ENCODE data around the gene RNU6-7.
A peak's percentile ranks its signal among the peaks of the same experiment; 100 is the strongest.

Gene RNU6-7

GRCh38 chr14:32201816-32202490 lies at the start of gene RNU6-7:
Gene RNU6-7 (plus strand): TSS chr14:32202045.
- Histone ChIP-seq H3K27ac (ENCODE audit: low read length) (peak within 1 kb of the TSS; percentile 67), H3K9me3 (ENCODE audit: control insufficient read depth in 1 of 2, low read length in 2 of 2) (no peaks in the 10 kb centered on the region)

DNA sequence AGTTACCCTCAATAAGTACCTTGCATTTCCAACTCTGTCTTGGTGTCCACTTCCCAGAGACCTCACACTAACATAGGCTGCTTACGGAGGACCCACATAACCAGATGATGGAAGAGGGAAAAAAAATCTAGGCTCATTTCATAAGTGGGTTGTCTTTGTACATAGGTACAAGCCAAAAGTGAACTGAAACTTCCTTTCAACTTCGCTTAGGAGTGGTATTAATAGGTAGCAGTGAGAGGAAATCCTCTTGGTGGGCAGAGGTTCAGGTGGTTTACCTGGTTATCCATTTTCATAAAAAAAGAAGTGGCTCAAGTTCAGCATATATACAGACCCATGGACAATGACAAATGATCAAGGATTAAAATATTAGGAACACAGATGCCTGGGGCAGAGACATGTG lies 35.8 kb upstream of the RNU6-7 start:
- Histone ChIP-seq H3K27ac (ENCODE audit: low read length) (no peak overlapping the region), H3K4me1 (ENCODE audit: control insufficient read depth in 1 of 2, insufficient read depth in 2 of 2, low read length in 2 of 2) (no peaks in the 10 kb centered on the region), H3K36me3 (ENCODE audit: control insufficient read depth in 1 of 2, insufficient read depth in 2 of 2, low read length in 2 of 2) (no peaks in the 10 kb centered on the region), H3K4me3 (ENCODE audit: low read depth in 1 of 2, low read length in 2 of 2) (no peak overlapping the region), H3K27me3 (ENCODE audit: low read depth, low read length) (no peaks in the 10 kb centered on the region), H3K9me3 (ENCODE audit: control insufficient read depth in 1 of 2, low read length in 2 of 2) (no peaks in the 10 kb centered on the region)

More at GRCh38 chr14:32201816-32202490, at the start of gene RNU6-7:
- H3K4me3 ChIP-seq (ENCODE audit: low read depth in 1 of 2, low read length in 2 of 2): peak within 1 kb of the TSS; percentile 64 to 94
- peaks cover 0 to 3% of the 10 kb centered on the region in 2 donors for H3K4me1 ChIP-seq (ENCODE audit: control insufficient read depth in 1 of 2, insufficient read depth in 2 of 2, low read length in 2 of 2)
- no peaks in the 10 kb centered on the region for H3K36me3 ChIP-seq (ENCODE audit: control insufficient read depth in 1 of 2, insufficient read depth in 2 of 2, low read length in 2 of 2)
- H3K27me3 ChIP-seq (ENCODE audit: low read depth, low read length): no peaks in the 10 kb centered on the region

GRCh38 chr14:32166924-32167323 lies 34.9 kb upstream of the RNU6-7 start:
- no peaks in the 10 kb centered on the region for H3K4me1 ChIP-seq (ENCODE audit: control insufficient read depth in 1 of 2, insufficient read depth in 2 of 2, low read length in 2 of 2)
- no peak overlapping the region for H3K4me3 ChIP-seq (ENCODE audit: low read depth in 1 of 2, low read length in 2 of 2)
- H3K27me3 ChIP-seq (ENCODE audit: low read depth, low read length): no peaks in the 10 kb centered on the region
- no peak overlapping the region for H3K27ac ChIP-seq (ENCODE audit: low read length)
- no peaks in the 10 kb centered on the region for H3K9me3 ChIP-seq (ENCODE audit: control insufficient read depth in 1 of 2, low read length in 2 of 2)
- no peaks in the 10 kb centered on the region for H3K36me3 ChIP-seq (ENCODE audit: control insufficient read depth in 1 of 2, insufficient read depth in 2 of 2, low read length in 2 of 2)

- H3K4me3 ChIP-seq (ENCODE audit: low read depth in 1 of 2, low read length in 2 of 2): no peak overlapping the region
- no peak overlapping the region for H3K27ac ChIP-seq (ENCODE audit: low read length)
- no peaks in the 10 kb centered on the region for H3K36me3 ChIP-seq (ENCODE audit: control insufficient read depth in 1 of 2, insufficient read depth in 2 of 2, low read length in 2 of 2)
- no peaks in the 10 kb centered on the region for H3K27me3 ChIP-seq (ENCODE audit: low read depth, low read length)
- H3K9me3 ChIP-seq (ENCODE audit: control insufficient read depth in 1 of 2, low read length in 2 of 2): no peaks in the 10 kb centered on the region
- no peaks in the 10 kb centered on the region for H3K4me1 ChIP-seq (ENCODE audit: control insufficient read depth in 1 of 2, insufficient read depth in 2 of 2, low read length in 2 of 2)
Measured at GRCh38 chr14:32167907-32168306, 33.9 kb upstream of the RNU6-7 start.

DNA sequence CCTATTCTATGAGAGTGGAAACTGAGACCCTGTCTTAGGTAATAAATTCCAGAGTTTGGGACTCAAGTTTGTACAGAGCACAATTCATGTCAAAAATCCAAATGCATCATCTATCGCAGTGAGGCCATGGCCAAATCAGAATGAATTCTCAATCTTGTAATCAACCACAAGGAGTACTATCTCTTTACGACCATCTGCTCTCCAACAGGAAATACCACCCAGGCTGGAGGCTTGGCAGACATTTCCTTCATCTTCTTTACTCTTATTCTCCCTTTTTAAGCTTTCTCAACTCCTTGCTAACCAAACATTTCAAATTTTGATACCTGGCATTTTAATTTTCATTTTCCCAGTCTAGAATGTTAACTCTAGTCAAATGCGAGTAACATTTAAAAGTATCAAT lies 32.7 kb upstream of the RNU6-7 start:
- Histone ChIP-seq H3K9me3 (ENCODE audit: control insufficient read depth in 1 of 2, low read length in 2 of 2) (no peaks in the 10 kb centered on the region), H3K27me3 (ENCODE audit: low read depth, low read length) (no peaks in the 10 kb centered on the region), H3K4me3 (ENCODE audit: low read depth in 1 of 2, low read length in 2 of 2) (no peak overlapping the region), H3K27ac (ENCODE audit: low read length) (no peak overlapping the region), H3K36me3 (ENCODE audit: control insufficient read depth in 1 of 2, insufficient read depth in 2 of 2, low read length in 2 of 2) (no peaks in the 10 kb centered on the region), H3K4me1 (ENCODE audit: control insufficient read depth in 1 of 2, insufficient read depth in 2 of 2, low read length in 2 of 2) (no peaks in the 10 kb centered on the region)

DNA sequence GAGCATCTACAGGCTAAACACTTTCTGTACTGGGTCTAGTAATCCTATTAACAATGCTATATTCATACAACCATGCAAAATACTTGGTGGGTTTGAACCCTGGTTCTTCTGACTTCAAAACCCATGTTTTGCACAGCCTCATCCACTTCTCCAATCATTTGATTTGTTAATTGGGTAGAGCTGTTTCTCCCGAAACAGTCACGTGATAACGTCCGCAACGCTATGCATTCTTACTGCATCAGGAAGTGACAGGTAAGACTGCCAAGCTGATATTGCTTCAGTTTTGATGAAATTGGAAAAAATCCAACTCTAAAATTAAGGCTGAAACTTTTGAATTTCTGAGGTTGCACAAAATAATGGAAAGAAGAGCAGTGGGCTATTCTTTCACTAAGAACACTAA lies 30.4 kb upstream of the RNU6-7 start:
- H3K27ac ChIP-seq (ENCODE audit: low read length): no peak overlapping the region
- H3K9me3 ChIP-seq (ENCODE audit: control insufficient read depth in 1 of 2, low read length in 2 of 2): no peaks in the 10 kb centered on the region
- H3K4me3 ChIP-seq (ENCODE audit: low read depth in 1 of 2, low read length in 2 of 2): no peak overlapping the region
- no peaks in the 10 kb centered on the region for H3K4me1 ChIP-seq (ENCODE audit: control insufficient read depth in 1 of 2, insufficient read depth in 2 of 2, low read length in 2 of 2)
- H3K36me3 ChIP-seq (ENCODE audit: control insufficient read depth in 1 of 2, insufficient read depth in 2 of 2, low read length in 2 of 2): no peaks in the 10 kb centered on the region
- no peaks in the 10 kb centered on the region for H3K27me3 ChIP-seq (ENCODE audit: low read depth, low read length)

- Histone ChIP-seq H3K4me1 (ENCODE audit: control insufficient read depth in 1 of 2, insufficient read depth in 2 of 2, low read length in 2 of 2) (no peaks in the 10 kb centered on the region), H3K36me3 (ENCODE audit: control insufficient read depth in 1 of 2, insufficient read depth in 2 of 2, low read length in 2 of 2) (no peaks in the 10 kb centered on the region), H3K9me3 (ENCODE audit: control insufficient read depth in 1 of 2, low read length in 2 of 2) (peaks cover 0 to 3% of the 10 kb centered on the region in 2 donors), H3K27ac (ENCODE audit: low read length) (no peak overlapping the region), H3K27me3 (ENCODE audit: low read depth, low read length) (no peaks in the 10 kb centered on the region), H3K4me3 (ENCODE audit: low read depth in 1 of 2, low read length in 2 of 2) (no peak overlapping the region)
Measured at GRCh38 chr14:32183151-32184058, 18.4 kb upstream of the RNU6-7 start.

- Histone ChIP-seq H3K4me1 (ENCODE audit: control insufficient read depth in 1 of 2, insufficient read depth in 2 of 2, low read length in 2 of 2) (no peaks in the 10 kb centered on the region), H3K27ac (ENCODE audit: low read length) (no peak overlapping the region), H3K9me3 (ENCODE audit: control insufficient read depth in 1 of 2, low read length in 2 of 2) (no peaks in the 10 kb centered on the region), H3K36me3 (ENCODE audit: control insufficient read depth in 1 of 2, insufficient read depth in 2 of 2, low read length in 2 of 2) (no peaks in the 10 kb centered on the region), H3K4me3 (ENCODE audit: low read depth in 1 of 2, low read length in 2 of 2) (no peak overlapping the region), H3K27me3 (ENCODE audit: low read depth, low read length) (no peaks in the 10 kb centered on the region)
Measured at GRCh38 chr14:32185097-32185496, 16.7 kb upstream of the RNU6-7 start.

DNA sequence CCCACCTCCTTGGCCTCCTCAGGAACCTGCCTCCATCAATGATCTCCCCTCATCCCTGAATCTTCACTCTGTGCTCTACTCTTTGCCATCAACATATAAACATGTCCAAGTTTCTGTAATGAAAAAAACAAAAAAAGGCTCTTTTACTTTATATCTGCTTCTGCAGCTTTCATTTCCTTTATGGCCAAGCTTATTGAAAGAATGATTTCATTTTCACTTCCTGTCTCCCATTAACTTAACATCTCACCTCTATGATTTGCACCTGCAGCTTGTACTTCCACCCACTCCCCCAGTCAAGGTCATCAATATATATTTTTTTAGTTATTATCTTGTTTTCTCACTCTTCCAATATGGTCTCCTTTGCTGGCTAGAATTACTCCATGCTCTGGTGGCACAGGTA lies 15.6 kb upstream of the RNU6-7 start:
- H3K4me3 ChIP-seq (ENCODE audit: low read depth in 1 of 2, low read length in 2 of 2): no peak overlapping the region
- H3K27me3 ChIP-seq (ENCODE audit: low read depth, low read length): no peaks in the 10 kb centered on the region
- no peaks in the 10 kb centered on the region for H3K4me1 ChIP-seq (ENCODE audit: control insufficient read depth in 1 of 2, insufficient read depth in 2 of 2, low read length in 2 of 2)
- H3K36me3 ChIP-seq (ENCODE audit: control insufficient read depth in 1 of 2, insufficient read depth in 2 of 2, low read length in 2 of 2): no peaks in the 10 kb centered on the region
- H3K9me3 ChIP-seq (ENCODE audit: control insufficient read depth in 1 of 2, low read length in 2 of 2): no peaks in the 10 kb centered on the region
- no peak overlapping the region for H3K27ac ChIP-seq (ENCODE audit: low read length)

- H3K4me1 ChIP-seq (ENCODE audit: control insufficient read depth in 1 of 2, insufficient read depth in 2 of 2, low read length in 2 of 2): no peaks in the 10 kb centered on the region
- H3K27me3 ChIP-seq (ENCODE audit: low read depth, low read length): no peaks in the 10 kb centered on the region
- H3K4me3 ChIP-seq (ENCODE audit: low read depth in 1 of 2, low read length in 2 of 2): no peak overlapping the region
- no peaks in the 10 kb centered on the region for H3K9me3 ChIP-seq (ENCODE audit: control insufficient read depth in 1 of 2, low read length in 2 of 2)
- no peak overlapping the region for H3K27ac ChIP-seq (ENCODE audit: low read length)
- H3K36me3 ChIP-seq (ENCODE audit: control insufficient read depth in 1 of 2, insufficient read depth in 2 of 2, low read length in 2 of 2): no peaks in the 10 kb centered on the region
Measured at GRCh38 chr14:32189811-32190210, 12.0 kb upstream of the RNU6-7 start.

GRCh38 chr14:32190673-32191072 lies 11.2 kb upstream of the RNU6-7 start:
- no peaks in the 10 kb centered on the region for H3K4me1 ChIP-seq (ENCODE audit: control insufficient read depth in 1 of 2, insufficient read depth in 2 of 2, low read length in 2 of 2)
- H3K36me3 ChIP-seq (ENCODE audit: control insufficient read depth in 1 of 2, insufficient read depth in 2 of 2, low read length in 2 of 2): no peaks in the 10 kb centered on the region
- no peaks in the 10 kb centered on the region for H3K9me3 ChIP-seq (ENCODE audit: control insufficient read depth in 1 of 2, low read length in 2 of 2)
- H3K27me3 ChIP-seq (ENCODE audit: low read depth, low read length): no peaks in the 10 kb centered on the region
- no peak overlapping the region for H3K27ac ChIP-seq (ENCODE audit: low read length)
- H3K4me3 ChIP-seq (ENCODE audit: low read depth in 1 of 2, low read length in 2 of 2): no peak overlapping the region
